NCI-H1092 (cell line): ENCODE results near the gene METTL22.
"Not testable (repeated sequence)": the region's sequence is repeated elsewhere in the genome, so short reads cannot be mapped to it uniquely, and the experiment has no call there.

Source experiments
- DNase-seq: peaks from one replicate; lab custom pipeline; 2025; lab: John Stamatoyannopoulos, UW

Gene METTL22

DNA sequence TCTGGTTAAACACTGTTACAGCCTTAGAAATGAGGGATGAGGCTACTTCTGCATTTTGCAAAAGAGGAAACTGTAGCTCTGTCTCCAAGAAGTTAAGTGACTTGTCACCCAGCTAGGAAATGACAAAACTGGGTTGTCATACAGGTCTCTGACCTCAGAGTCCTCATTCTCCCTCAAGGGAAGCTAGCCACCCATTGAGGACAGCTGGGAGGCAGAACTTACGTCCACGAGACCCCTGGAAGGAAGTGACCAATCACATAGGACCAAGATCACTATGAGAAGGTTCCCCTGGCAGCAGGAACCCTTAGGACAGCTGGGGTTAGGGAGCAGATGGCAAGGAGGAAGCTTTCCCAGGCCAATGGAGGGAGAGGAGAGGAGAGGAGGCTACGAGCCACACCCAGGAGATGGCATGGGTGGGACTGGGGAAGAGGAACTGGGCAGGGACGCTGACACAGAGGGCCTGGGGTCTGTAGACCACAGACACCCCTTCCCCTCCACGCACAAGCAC lies 11.2 kb downstream of the METTL22 start:
- DNase-seq, result no peak

DNA sequence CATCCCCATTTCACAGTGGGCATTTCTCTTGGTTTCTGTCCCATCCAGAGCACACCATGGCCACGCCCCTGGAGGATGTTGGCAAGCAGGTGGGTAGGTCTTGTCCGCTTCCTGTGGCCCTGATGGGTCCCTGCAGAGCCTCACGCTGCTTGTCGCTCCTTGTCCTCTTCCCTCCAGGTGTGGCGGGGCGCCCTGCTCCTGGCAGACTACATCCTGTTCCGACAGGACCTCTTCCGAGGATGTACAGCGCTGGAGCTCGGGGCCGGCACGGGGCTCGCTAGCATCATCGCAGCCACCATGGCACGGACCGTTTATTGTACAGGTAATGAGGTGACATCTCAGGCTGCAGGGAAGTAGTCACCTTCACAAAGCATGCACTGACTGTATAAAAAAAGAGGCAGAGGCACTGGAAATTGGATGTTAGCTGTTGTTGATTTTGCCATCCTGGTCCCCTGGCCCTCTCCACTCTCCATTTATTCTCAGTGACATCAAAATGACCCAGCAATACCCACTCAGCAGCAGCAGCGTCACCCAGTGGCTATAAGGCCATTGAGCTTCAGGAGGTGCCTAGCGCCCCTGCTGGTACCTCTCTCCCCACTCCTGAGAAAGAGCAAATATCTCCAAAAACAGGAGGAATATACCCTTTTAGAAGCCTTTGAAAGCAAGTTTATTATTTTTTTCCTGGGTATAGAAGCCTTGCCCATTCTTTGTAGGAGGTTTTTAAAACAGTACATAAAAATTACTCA lies 13.7 kb downstream of the METTL22 start:
- DNase-seq, result no peak

DNA sequence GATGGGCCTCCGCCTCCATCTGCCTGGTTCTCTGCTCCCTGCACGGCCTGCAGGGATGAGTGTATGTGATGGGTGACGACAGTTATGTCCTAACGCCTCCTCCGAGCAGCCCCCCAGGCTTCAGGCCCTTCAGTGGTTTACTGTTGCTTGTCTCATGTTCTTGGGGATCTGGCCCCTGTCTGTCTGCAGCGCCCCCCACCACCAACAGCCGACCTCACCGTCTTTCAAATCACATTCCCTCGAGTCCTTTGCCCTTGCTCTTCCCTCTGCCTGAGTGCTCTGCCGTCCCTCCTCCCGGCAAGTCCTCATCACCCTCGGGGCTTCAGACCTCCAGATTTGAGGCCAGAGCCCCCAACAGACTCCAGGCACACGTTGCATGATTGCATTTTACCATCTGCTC lies 18.2 kb downstream of the METTL22 start:
- no peak for DNase-seq

DNA sequence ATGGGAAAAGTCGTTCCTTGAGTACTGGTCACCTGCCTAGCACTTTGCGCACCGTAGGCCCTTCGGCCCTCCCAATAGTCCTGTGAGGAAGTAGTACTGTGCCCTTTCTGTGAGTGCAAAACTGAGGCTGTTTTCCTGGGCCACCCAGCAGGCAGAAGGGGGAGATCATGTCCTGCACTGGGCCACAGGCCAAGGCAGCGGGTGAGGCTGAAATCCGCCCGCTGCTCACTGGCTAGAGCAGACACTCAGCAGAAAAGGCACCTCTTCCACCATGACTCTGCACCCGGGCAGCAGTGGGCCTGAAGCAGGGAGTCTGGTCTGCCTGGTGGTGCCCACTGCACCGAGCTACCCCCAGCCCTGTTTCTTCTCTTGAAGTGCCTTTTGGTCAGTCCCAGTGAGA lies 20.2 kb downstream of the METTL22 start:
- DNase-seq, result no peak

- DNase-seq, result no peak
These were observed 20.6 kb downstream of the METTL22 start for GRCh38 chr16:8642146-8642545.

DNA sequence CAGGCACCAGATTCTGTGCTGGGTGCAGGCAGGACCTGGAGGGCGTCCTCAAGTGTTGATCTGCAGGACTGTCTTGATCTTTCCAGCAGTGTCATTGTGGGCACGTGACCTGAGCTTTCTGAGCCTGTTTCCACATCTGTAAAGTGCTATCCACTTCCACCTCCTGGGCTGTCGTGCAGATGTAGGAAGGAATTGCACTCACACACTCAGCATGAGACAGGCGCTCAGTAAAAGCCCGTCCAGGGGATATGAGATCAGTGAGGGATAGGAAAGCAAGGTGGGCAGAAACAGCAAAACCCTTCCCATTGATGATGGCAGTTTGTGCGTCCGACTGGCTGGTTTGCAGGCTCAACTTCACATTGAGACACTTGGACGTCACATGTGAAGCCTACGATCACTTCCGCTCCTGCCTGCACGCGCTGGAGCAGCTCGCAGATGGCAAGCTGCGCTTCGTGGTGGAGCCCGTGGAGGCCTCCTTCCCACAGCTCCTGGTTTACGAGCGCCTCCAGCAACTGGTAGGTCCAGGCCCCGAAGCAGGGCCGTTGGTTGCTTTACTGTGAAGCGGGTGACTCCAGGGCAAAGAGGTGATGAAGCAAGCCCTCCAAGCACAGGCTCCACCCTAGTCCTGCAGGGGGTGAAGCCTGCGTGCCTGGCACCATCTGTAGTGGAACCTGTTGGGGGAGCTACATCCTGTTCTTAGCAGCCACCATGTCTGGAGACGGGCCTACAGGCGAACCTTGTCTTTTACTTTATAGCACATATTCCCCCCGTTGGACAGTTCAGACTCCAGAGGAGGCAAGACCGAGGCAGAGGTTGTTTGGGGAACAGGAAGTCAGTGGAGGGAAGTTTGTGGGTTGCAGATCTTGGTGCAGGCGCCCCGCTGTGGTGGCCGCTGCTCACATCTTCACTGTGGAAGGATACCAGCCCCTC lies 23.0 kb downstream of the METTL22 start:
- DNase-seq, result no peak

DNA sequence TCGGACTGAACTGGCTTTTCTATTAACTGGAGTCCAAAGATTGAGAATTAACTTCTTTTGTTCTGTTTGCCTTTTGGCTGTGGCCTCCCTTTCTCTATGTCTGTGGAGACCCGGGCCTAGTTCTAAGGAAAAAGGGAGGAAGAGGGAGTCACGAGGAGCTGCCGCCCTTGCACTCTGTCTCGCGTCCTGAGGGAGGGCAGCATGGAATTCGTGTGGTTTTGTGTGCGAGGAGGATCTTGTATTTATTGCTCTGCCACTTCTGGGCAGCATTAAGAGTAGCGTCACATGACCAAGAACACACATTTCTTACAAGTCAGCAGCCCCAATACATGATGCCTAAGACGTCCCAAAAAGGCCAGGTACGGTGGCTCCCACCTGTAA lies 23.6 kb downstream of the METTL22 start:
- DNase-seq, result no peak

- DNase-seq, result no peak
These were observed 24.3 kb downstream of the METTL22 start for GRCh38 chr16:8645831-8646230.

GRCh38 chr16:8646326-8647053 lies 25.0 kb downstream of the METTL22 start:
- no peak for DNase-seq

GRCh38 chr16:8647721-8648318 lies 26.3 kb downstream of the METTL22 start:
- no peak for DNase-seq

- no peak for DNase-seq
These were observed 27.4 kb downstream of the METTL22 start for GRCh38 chr16:8648877-8649276.

- no peak for DNase-seq
These were observed 28.5 kb downstream of the METTL22 start for GRCh38 chr16:8649829-8650554.

DNA sequence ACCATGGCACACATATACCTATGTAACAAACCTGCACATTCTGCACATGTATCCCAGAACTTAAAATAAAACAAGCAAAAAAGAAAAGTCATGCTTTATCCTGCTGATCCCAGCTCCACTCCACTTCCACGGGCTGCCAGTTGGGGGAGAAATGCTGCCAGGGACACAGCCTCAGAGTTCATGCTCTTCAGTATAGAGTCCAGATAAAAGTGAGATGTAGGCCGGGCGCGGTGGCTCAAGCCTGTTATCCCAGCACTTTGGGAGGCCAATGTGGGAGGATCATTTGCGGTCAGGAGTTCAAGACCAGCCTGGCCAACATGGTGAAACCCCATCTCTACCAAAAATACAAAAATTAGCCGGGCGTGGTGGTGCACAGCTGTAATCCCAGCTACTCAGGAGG lies 30.5 kb downstream of the METTL22 start:
- DNase-seq, result not testable (repeated sequence)

DNA sequence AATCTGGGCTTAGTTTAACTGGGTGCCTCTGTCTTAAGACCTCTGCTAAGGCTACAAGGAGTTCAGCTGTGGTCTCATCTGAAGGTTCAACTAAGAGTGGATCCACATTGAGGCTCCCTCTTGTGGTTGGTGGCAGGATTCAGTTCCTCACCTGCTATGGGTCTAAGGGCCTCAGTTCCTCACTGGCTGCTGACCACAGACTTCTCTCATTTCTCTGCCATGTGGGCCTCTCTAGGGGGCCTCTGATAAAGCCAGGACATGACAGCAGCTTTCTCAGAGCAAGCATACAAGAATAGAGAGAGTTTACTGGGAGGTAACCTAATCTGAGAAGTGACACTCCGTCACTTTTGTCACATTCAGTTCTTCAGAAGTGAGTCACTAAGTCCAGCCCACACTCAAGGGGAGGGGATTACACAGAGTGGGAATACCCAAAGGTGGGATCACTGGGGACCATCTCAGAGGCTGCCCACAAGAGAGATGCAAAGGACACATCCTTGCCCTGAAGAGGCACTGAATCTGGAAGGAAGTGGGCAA lies 33.8 kb downstream of the METTL22 start:
- no peak for DNase-seq

GRCh38 chr16:8656376-8656775 lies 34.9 kb downstream of the METTL22 start:
- no peak for DNase-seq

DNA sequence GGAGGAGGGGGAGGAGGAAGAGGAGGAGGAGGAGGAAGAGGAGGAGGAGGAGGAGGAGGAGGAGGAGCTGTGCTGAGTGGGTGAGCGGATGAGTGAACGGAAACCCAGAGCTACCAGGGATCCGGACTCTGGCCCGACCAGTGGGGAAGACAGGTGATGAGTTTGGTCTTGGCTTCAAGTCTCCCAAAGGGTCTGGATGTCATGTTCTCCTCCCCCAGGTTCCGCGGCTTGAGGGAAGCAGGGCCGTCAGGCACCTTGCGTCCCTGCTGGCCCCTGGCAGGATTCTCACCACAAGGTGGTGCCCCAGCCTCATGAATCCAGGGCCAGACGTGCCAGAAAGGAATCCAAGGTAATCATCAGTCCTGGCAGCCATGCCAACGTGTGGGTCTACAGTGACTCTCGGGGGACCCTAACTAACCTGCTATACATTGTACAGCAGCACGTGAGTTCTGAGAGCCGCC lies 39.4 kb downstream of the METTL22 start:
- DNase-seq, result peak; percentile 74

GRCh38 chr16:8661703-8662102 lies 40.2 kb downstream of the METTL22 start:
- DNase-seq, result no peak

DNA sequence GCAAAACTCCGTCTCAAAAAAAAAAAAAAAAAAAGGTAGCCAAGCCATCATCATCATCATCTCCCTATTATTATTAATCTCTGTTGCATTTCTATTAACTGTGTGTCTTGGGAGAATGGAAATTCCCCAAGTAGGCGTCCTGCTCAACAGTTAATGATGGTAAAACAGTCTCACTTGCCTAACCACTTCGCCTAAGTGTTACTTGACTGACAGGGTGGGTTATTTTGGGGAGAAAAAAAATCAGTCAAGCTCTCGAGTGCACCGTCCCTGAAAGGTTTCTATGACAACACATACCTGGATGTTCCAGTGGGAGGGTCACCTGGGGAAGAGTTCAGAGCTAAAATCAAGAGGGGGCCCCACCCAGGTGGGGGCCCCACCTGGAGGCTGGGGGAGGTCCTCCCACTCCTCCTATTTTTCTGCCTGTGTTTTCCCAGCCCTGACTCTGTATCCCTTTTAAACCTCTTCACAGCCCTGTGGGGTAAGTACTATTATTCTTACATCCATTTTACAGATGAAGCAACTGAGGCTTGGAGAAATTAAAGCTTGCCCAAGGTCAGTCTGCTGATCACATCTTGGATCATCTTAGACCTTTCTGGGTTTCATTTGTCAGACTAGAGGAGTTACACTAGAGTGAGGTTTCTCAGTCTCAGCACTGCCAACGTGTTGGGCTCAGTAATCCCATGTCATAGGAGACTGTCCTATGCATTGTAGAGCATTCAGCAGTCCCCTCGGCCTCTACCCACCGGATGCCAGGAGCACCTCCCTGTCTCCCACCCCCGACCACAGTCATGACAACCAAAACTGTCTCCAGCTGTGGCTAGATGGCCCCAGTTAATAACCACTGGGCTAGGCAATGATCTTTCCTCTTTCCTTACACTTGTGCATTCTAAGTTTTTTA lies 41.9 kb downstream of the METTL22 start:
- no peak for DNase-seq

DNA sequence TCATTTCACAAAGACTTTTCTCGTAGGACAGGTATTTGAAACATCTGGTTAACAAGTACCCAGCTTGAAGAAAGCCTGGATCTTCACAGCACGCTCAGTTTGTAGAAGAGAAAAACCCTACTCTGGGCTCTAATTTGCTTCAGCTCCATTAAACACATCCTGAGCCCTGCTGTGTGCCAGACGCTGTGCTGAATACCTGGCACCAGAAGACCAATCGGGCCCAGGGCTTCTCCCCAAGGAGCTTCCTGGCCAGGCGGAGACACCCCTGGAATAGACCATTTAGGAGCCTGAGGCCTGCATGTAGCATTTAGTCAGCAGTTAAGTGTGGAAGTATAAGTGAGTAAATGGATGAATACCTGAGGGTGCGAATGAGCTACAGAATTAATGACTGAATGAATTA lies 44.0 kb downstream of the METTL22 start:
- no peak for DNase-seq

GRCh38 chr16:8667492-8667891 lies 46.0 kb downstream of the METTL22 start:
- DNase-seq, result no peak
